GM13976 (cell line): Measurements from ENCODE around the gene APBA2.

ENCODE experiments used
- DNase-seq: peaks from one replicate; pipeline ENCODE4 v3.0.0; 2012; ENCODE audit warnings: low spot score
- in situ Hi-C: fragments of 300-500 bp; cut with MboI; formaldehyde crosslinking; loops from one replicate; pipeline ENCODE4 v1.12.0; 2022; ENCODE audit warnings: low sequenced_read_pairs, mixed read lengths, inconsistent platforms; ENCODE audit not compliant: unreplicated experiment
- TF ChIP-seq, protein P1 (sequence below): IDR thresholded peaks from 2 replicates; pipeline ENCODE4 v1.5.1; 2012; ENCODE audit warnings: borderline replicate concordance, mild to moderate bottlenecking; ENCODE audit not compliant: insufficient read depth; ENCODE audit errors: extremely low read depth, missing control alignments, control extremely low read depth

APBA2 gene

DNA sequence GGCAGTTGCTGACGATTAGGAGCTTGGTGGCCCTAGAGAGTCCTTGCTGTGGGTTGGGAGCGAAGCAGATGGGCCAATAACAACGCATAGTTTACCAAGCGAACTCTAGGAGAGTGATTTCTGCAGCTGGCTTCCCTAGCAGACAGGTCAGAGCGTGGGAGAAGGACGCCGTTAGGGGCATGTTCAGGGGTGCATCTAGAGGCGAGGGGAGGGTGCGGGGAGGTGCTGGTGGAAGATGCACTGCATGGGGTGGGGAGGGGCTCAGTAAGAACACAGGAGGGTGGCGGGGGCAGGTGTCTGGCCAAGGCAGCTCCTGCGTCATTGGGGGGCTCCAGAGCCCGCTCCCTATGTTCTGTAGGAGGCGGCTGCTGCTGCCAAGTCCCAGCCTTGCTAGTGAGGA is 8.9 kb downstream of the APBA2 start:
- TF ChIP-seq, protein P1, sequence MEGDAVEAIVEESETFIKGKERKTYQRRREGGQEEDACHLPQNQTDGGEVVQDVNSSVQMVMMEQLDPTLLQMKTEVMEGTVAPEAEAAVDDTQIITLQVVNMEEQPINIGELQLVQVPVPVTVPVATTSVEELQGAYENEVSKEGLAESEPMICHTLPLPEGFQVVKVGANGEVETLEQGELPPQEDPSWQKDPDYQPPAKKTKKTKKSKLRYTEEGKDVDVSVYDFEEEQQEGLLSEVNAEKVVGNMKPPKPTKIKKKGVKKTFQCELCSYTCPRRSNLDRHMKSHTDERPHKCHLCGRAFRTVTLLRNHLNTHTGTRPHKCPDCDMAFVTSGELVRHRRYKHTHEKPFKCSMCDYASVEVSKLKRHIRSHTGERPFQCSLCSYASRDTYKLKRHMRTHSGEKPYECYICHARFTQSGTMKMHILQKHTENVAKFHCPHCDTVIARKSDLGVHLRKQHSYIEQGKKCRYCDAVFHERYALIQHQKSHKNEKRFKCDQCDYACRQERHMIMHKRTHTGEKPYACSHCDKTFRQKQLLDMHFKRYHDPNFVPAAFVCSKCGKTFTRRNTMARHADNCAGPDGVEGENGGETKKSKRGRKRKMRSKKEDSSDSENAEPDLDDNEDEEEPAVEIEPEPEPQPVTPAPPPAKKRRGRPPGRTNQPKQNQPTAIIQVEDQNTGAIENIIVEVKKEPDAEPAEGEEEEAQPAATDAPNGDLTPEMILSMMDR, result no peak
- no peak for DNase-seq
- in situ Hi-C loops, result no loop called here

DNA sequence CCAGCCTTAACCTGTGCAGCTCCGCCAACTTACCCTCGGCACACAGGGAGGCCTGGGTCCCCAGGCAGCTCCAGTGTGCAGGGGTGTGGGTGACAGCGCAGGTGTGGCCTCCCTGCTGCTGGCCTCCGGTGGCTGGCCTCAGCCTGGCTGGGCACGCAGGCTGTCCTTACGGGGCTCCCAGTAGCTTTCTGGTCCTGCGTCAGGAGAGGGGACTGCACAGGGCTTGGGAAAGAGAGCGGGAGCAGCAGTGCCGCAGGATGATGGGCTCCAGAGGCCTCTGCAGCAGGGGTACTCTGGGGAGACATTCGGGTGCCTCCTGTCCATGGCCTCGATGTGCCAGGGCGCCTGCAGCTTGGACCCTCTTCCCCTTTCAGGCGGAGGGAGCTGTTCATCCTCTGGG is 9.4 kb downstream of the APBA2 start:
- DNase-seq, result no peak
- TF ChIP-seq, protein P1, result no peak
- in situ Hi-C loops, result no loop called here

DNA sequence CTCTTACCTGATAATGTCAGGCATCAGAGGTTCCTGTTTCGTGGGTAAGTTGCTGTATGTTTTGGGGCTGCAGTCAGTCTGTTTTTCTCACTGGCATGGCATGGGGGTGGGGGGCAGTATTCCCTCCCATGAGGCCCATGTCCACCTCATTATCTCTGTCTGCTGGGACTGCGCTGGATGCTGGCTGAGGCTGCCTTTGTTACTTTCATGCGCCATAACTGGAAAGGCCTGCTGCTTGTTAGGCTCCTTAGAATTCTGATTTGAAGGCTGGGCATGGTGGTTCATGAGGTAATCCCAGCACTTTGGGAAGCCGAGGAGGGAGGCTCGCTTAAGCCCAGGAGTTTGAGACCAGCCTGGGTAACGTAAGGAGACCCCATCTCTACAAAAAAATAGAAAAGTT is 9.8 kb downstream of the APBA2 start:
- no peak for DNase-seq
- in situ Hi-C loops, result no loop called here
- TF ChIP-seq, protein P1, result no peak

DNA sequence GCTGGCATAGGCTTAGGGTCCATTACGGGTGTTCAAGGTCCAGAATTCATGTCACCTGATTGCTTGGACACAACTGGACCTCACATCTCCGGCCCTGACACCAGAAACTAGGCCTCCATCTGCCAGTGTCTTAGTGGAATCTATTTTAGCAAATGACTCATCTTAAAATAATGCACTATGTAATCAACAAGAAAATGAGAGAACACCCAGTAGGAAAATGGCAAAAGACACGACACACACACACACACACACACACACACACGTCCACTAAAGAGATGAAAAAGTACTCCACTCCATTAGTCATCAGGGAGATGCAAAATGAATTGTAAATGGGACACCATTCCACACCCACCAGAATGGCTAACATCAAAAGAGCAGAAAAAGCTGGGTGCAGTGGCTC is 11.2 kb downstream of the APBA2 start:
- in situ Hi-C loops, result no loop called here
- DNase-seq, result no peak
- TF ChIP-seq, protein P1, result no peak

- in situ Hi-C loops, result no loop called here
- TF ChIP-seq, protein P1, result no peak
- no peak for DNase-seq
Measured at GRCh38 chr15:28897861-28898585, 12.2 kb downstream of the APBA2 start.

DNA sequence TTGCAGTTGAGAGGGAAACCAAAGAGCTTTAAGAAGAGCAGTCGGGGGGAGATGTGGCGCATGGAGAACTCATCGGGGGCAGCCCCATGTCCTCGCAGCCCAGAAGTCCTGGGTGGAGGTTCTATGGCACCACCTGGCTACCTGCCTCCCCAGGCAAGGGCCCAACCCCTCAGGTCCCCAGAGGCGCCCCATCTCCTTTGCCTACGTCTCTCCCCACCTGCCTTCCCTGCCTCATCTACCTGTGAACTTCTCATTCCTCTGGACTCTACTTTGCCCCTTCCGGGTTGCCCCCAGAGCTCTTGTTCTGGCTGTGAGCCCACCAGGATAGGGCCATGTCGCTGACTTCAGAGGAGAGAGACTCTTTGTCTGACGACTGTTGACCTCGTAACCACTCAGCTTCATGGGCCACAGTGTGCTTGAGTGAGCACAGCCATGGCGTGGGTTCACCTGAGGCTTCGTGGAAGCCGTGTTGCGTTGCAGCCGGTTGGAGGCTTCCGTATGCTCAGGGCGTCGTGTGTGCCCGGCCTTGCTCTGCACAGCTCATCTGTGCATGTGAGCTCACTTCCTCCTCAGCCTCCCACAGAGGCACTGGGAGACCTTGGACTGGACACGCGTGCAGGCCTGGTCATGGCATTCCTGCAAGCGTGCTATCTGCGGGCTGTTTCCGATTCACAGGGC is 13.4 kb downstream of the APBA2 start:
- in situ Hi-C loops, result no loop called here
- no peak for DNase-seq
- TF ChIP-seq, protein P1, result no peak
